ENCODE data around the gene C19orf25.
"Not testable (repeated sequence)": the region's sequence is repeated elsewhere in the genome, so short reads cannot be mapped to it uniquely, and the experiment has no call there.

The C19orf25 gene

GRCh38 chr19:1495051-1495798, 16.2 kb upstream of the C19orf25 start:
- DNase-seq: no peak

DNA sequence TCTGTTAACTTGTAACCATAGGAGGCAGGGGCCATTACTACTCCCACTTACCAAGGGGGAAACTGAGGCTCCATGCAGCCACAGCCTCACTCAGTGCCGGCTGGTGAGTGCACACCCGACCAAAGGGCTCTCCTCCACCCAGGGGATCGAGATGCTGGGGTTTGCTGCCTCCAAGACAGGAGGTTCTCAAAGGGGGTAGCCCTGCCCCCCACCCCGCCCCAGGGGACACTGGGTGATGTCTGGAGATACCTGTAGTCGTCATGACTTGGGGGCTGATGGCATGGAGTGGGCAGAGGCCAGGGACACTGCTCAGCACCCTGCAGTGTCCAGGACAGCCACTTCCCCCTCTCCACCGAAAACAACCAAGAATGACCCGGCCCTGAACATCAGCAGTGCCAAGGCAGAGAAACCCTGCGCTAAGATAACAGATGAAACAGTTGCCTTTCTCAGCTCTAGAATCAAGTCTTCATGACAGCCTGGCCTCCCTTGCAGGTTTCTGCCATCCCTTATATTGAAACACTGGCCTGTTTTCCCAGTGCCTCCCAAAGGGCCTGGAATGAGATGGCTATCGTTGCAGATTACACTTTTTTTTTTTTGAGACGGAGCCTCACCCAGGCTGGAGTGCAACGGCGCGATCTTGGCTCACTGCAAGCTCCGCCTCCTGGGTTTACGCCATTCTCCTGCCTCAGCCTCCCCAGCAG, 15.2 kb upstream of the C19orf25 start:
- DNase-seq: no peak

GRCh38 chr19:1492474-1493006, 13.5 kb upstream of the C19orf25 start:
- DNase-seq: no peak

DNA sequence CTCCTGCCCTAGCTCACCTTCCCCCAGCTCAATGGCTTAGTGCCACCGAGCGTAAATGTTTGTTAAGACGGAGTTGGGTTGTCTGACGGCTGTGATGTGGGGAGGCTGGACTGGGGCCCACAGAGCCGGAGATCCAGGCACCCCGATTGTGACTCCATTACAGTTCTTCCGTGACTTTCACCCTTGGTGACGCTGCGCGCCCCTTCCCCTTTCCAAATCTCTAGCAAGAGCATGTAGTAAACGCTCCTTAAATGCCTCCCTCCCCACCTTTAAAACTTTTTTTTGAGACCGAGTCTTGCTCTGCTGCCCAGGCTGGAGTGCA, 12.8 kb upstream of the C19orf25 start:
- no peak for DNase-seq

GRCh38 chr19:1491114-1491848, 12.3 kb upstream of the C19orf25 start, which contains the start of gene REEP6:
TSS of gene REEP6 (plus strand) at chr19:1491181. CDS start at chr19:1491270, 89 bp downstream.
- DNase-seq: no peak

DNA sequence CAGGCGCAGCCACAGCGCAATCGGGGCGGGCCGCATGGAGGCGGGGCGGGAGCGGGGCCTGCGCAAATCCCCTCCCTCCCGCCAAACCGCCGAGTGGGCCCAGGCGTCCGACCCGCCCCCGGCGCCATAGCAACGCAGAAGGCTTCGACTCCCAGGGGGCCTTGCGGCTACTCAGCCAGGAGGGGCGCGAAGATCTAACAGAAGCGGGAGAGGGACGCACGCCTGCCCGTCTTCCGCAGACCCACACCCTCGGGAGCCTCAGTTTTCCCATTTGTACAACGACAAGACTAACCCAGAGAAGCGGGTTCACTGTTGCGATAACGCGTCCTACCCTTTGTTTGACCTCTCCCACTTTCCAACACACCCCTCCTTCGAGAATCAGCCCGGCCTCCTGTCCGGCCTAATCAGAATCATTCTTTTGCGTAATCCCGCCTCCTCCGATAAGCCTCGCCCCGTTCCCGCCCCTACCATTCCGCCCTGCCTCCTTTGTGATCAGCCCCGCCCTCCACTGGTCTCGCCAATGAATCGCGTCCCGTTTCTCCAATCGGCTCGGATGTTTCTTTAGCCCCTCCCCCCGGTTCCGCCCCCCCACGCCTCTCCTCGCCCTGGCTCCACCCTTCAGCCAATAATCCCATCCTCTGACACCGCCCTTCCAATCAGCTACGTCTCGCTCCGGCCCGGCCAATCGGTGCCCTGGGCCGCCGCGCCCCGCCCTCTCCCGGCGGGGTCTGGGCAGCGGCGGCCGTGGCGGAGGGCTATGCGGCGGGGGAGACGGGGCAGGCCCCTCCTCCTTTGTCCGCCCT, 11.5 kb upstream of the C19orf25 start, which contains the start of gene PCSK4:
PCSK4 (minus strand) TSS at position 40 of the 803 bp plus-strand sequence; CDS start at position 36, 4 bp downstream.
- peak; percentile 99 for DNase-seq

- no peak for DNase-seq
Observed at GRCh38 chr19:1489463-1490310, 10.7 kb upstream of the C19orf25 start.

DNA sequence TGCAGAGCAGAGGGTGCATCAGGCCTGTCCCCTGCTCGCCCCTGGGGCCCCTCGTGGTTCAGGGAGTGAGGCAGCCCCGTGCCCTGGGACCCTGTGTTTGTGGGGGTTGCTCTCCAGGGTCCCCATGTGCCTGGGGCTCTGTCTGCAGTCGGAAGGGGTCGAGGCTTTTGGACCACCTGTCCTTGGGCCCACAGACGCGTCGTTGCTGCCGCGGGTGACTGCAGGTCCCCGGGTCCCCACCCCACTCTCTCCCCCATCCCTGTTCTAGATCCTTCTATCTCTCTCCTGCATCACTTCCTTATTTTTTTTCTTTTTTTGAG, 9.2 kb upstream of the C19orf25 start:
- no peak for DNase-seq

DNA sequence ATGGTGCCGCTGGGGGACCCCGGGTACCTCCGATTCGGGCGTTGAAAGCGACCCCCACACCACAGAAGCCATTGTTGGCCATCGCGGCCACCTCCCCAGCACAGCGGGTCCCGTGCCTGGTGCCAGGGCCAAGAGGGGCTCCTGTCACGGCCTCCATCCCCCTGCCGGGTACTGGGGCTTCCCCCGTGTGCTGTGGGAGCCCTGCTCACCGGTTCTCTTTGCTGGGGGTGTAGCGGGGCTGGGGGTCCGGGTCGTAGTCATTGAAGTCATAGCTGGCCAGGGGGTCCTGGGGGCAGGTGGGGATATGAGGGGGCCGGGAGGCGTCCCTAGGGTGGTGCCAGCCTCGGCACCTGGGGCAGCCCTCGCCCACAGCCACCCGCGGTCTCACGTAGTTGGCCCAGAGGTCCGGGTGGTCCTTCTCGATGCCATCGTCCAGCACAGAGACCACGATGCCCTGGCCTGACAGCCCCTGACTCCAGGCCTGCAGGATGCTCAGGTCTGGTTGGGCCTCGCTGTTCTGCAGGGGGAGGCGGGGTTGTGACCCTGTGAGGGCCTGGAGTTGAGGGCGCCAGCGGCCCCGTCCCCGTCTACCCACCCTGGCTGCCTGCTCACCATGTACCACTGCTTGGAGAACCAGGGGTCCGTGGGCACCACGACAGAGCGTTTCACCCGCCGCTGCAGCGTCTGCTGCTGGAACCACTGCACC, 8.7 kb upstream of the C19orf25 start:
- DNase-seq: no peak

DNA sequence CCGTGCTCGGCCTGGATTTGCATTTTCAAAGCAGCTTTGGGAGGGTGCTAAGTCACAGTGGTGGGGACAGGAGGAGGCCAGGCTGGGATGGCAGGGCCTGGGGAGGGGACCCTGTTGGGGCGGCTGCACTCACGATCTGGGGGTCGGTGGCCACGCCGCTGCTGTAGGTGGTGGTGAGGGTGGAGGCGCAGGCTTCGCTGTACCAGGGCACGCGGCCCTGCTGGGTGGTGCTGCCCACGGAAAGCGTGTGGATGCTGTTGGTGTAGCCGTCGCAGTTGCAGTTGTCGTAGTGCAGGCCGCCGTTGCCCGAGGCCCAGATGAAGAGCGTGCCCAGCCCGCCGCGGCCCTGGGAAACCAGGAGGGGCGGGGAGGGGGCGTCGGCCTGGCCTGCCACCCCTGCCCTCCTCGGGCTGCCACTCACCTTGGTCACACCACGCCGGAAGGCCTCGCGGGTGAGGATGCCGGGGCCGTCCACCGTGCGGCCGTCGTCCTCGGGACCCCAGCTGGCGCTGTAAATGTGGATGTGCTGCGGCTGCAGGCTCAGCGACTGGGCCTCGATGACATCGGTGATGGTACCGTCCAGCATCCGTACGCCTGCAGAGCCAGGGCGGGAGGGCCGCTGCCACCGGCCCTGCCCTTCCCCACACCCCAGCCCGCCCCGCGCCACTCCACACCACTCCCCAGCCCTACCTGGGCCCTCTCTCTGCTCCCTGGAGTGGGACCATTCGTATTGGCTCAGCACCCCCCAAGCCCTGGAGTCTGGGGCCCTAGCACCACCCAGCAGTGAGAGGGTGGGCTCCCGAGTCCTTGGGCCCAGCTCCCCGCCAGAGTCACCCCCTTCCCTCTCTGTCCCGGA, 7.9 kb upstream of the C19orf25 start:
- DNase-seq: no peak

DNA sequence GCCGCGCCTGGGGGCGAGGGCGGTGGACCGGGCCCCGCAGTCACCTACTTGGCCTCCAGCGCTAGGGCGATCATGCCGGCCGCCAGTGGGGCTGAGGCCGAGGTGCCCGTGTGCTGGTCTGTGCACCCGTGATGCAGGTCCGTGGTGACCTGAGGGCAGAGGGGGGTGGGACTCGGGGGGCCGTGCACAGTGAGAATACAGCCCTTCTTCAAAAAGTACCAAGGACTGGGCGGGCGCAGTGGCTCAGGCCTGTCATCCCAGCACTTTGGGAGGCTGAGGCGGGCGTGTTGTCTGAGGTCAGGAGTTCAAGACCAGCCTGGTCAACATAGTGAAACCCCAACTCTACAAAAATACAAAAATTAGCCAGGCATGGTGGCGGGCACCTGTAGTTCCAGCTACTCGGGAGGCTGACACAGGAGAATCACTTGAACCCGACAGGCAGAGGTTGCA, 5.0 kb upstream of the C19orf25 start:
- DNase-seq: no peak

DNA sequence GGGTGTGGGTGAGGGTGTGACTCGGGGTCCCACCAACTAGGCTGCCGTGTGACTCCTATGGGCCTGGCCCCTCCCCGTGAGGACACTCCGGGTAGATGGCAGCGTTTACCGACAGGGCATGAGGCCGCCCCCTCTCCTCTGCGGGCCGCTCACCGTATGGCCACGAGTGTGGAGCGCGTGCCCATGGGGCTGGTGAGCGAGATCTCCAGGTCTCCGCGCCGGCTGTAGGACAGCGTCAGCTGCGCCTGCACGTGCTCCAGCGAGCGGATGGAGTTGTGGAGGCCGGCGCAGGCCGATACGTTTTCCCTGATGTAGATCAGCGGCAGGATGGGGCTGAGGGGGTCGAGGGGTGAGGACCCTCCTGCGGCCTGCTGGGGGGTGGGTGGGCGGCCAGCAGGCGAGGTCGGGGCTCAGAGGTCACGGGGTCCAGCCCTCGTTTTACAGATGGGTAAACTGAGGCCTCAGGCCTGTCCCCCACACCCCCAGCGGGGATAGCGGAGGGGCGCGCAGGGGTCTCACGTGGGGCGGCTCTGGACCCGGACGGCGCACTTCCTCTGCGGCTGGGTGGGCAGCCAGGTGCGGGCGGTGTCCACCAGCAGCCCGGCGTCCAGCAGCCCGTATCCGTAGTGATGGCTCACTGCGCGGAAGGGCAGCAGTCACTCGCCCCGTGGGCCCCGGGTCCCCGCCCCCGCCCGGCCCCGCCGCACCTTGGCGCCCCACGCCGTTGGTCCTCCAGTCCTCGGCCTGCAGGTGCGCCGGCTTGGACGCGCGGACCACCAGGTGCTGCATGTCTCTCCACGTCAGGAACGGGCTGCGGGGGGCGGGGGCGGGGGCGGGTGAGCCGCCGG, 4.3 kb upstream of the C19orf25 start:
- no peak for DNase-seq

- DNase-seq: no peak
Observed at GRCh38 chr19:1482361-1483130, 3.5 kb upstream of the C19orf25 start.

- DNase-seq: no peak
Observed at GRCh38 chr19:1481893-1482360, 2.9 kb upstream of the C19orf25 start.

- DNase-seq: no peak
Observed at GRCh38 chr19:1481224-1481892, 2.3 kb upstream of the C19orf25 start.

DNA sequence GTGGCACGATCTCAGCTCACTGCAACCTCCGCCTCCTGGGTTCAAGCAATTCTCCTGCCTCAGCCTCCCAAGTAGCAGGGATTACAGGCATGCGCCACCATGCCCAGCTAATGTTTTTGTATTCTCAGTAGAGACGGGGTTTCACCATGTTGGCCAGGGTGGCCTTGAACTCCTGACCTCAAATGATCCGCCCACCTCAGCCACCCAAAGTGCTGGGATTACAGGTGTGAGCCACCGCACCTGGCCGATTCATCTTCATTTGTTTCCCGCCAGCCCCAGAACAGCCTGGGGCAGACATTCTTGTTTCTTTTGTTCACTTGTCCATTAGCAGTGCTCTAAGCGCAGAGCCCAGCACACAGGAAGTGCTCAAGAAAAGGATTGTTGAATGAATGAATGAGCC, 2.0 kb downstream of the C19orf25 start:
- DNase-seq: not testable (repeated sequence)

DNA sequence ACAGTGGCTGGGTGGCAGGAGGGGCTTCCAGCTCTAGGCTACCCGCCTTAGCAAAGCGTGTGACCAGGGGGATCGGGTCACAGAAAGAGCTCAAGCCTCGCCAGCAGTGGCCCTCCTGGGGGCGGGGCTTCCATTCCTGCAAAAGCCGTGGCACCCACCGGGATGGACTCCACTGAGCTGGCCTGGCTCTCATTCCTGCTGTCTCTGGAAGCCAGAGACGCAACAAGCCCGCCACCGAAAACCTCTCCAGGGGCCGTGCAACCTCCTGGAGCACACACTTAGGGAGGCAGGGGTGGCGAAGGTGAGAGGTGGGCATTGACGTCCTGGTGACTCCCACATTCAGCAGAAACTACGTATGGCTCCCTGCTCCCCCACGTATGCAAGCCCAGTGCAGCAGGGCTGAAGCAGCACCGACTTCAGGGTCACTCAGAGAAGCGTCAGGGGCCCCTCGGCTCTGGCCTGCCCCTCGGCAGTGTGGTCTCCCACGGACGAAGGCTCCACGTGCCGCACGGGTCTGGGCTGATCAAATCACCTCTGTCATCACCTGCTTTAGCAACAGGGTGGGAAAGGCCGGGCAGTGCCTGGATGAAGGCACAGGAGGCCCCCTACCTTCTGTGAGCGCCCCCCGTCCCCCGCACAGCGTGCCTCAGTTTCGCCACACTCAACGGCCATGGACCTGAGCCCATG, 3.1 kb downstream of the C19orf25 start:
- no peak for DNase-seq
